Right lung (tissue), 5 donors: ENCODE data around the gene TTC13. TPM values are rescaled to one million over a fixed set of nuclear protein-coding genes. Genes with fewer than 3 reads are reported as not detected.
"Not testable (repeated sequence)": the region's sequence is repeated elsewhere in the genome, so short reads cannot be mapped to it uniquely, and the experiment has no call there.

Experiments
- DNase-seq, 2 donors: peaks; one replicate each; pipeline ENCODE4 v3.0.0-alpha.2; 2013
- polyA plus RNA-seq, 5 donors: library from polyadenylated mRNA; unstranded; fragments of 120-200 nt; gene quantifications; one replicate each; pipeline versions ENCODE4 v1.2.1 to v1.2.3, GENCODE V29; 2013; ENCODE audit warnings: inconsistent platforms in 1 of 5, low replicate concordance in 1 of 5; ENCODE audit not compliant: insufficient read length in 5 of 5, insufficient read depth in 1 of 5

TTC13 gene
- polyA plus RNA-seq, 5 donors: 19.4 to 29.9 (median 28.4) TPM

DNA sequence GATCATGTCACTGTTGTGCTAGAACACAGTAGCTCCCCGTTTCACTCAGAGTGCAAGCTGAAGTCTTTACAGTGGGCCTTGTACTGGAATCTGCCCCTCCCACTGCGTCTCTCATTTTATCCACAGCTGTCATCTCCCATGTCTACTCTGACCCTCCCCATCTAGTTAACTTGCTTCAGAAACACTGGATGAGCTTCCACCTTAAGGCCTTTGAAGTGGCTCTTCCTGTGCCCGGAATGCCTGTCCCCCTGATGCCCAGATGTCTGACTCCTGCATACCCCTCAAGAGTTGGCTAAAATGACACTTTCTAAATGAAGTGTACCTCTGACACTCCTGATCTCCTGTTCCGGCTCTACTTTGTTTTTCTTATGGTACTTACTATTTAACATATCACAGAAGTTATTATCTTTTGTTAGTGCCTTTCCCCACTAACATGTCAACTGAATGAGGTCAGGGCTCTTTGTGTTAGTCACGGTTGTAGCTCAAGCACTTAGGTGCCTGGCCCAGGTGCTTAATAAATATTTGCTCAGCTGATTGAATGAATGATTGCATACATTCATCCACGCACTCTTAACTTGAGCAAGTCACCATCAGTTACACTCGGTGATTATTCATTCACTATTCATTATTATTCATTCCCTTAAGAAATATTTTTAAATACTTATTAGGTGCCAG lies 13.6 kb upstream of the TTC13 start:
- DNase-seq: no peak

DNA sequence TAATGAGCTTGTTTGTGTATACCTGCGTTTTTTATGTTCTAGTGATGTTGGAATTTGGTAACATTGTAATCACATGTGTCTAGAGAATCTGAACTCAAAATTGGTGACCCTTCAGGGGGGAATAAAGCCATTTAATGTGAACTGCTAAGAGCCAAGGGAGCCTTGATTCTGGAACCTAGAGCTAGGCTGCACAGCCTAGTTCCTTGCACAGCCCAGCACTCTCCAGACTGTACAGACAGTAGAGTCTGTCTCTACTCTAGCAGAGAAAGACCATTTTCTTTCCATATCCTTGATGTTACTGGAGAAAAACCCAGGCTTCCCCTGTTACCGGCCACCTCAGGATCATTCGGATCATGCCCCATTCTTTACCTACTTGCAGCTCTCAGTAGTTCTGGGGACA lies 8.8 kb upstream of the TTC13 start:
- no peak for DNase-seq

DNA sequence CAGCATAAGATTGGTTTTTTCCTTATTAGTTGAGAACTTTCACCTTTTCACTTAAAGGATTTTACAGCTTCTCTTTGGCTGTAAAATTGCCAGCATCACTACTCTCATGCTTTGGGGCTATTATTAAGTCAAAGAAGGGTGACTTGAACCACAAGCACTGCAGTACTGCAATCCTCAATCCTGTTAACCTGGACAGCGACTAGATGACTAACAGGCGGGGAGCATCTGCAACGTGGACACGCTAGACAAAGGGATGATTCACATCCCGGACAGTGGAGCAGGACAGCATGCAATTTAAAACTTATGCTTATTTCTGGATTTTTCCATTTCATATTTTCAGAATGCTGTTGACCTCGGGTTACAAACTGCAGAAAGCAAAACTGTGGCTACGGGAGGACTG lies 8.3 kb upstream of the TTC13 start:
- no peak for DNase-seq

DNA sequence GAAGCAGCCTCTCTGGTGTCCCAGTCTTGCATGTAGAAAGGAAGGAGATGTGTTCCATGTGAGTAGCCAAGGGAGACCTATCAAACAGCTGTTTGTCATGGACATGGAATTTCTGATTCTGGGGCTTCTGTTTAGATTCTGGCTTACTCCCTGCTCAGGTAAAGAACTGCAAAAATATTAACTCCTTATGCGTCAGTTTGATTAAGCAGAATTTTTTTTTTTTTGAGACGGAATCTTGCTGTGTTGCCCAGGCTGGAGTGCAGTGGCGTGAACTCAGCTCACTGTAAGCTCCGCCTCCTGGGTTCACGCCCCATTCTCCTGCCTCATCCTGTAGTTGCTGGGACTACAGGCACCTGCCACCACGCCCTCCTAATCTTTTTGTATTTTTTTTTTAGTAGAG lies 7.0 kb upstream of the TTC13 start:
- DNase-seq: no peak

DNA sequence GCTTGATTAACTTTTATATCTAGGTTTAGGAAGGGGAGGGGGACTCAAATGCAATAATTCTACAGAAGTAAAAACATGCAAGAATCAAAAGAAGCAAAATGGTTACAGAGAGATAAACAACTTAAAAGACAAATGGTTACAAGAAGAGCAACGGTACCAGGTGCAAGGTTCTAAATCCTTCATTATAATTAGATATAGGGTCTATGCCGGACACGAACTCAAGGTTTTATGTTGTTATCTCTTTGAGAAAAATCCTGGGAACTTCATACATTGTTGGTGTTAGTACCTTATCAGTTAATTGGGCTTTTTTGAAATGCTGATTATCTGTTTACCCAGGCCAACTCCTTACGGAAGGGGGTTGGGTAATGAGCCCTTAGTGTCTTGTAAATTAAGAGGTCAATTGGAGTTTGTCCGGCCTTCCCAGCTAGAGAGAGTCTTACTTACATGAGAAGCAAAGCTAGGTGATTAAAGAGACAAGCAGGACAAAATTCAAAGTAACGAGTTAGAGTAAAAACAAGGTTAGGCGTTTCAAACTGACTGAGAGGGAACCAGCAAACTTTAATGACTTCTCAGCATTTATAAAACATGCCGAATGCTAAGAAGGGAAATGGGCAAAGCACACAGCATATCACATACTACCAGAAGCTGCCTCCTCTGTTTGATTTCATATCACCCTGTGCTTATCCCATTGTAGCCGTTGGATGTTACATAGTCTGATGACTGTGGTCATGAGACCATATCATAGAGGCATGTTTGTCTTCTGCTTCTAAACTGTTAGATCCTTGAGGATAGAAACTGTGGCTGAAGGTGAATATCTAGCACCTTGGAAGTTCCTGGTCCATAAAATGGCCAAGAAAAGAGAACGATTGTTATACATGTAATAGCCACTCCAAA lies 6.2 kb upstream of the TTC13 start:
- DNase-seq: not testable (repeated sequence)

DNA sequence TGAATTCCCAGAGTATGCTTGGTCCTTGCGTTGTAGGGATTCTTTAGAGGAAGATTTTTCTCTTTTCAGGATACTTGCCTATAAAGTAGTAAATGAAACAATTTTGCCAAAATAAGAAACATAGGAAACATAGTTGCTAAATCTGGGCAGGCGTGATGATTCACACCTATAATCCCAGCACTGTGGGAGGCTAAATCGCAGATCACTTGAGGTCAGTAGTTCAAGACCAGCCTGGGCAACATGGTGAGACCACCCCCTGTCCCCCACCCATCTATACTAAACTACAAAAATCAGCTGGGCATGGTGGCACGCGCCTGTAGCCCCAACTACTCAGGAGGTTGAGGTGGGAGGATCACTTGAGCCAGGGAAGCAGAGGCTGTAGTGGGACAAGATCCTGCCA lies 5.2 kb upstream of the TTC13 start:
- no peak for DNase-seq

DNA sequence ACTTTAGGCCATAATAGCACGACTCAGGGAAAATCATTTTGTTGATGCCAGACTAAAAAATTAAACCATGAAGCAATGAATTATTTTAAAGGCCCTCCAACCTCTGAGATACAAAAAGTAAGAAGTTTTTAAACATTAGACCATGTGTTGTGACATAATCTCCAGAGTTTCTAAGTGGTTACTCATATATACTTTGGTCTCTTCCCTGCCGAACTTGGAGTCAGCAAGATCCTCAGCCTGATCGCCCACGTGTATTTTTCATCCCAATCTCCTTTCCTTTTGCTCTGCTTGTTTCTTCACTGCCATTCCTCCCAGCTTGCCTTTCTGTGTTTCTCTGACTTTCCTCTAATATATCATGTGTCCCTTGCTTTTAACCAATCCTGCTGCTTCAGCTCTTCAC lies 4.0 kb upstream of the TTC13 start:
- no peak for DNase-seq

DNA sequence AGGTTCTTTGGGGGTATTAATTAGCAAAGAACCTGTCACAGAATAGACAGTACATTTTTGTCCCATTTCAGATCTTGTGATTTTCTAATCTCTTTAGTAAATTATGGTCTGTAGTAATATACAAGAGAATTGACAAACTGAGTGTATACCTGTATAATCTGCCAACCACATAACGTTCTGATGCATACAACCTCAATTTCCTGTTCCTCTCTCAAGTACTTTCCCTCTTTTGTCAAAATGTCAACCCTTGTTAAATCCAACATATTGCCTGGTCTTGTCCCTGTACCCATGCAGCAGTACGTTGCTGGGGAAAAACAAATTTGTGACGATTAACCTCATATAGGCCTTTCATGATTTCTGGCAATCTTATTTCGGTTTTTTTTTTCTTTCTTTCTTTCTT lies 1.3 kb upstream of the TTC13 start:
- no peak for DNase-seq

DNA sequence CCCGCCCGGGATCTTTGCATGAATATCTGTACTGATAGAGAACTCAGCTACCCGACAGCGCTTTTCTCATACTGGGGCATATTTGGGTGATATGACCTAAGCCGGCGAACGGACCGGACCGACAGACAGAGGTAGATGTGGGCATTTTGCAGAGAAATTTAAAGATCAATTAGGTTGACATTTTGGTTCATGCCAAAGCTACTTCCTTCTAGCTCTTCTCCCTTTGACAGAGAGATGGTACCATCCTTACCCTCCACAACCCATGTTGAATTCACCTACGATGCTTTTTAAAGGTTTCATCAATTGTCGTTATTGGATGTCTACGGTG lies 692 bp upstream of the TTC13 start:
- no peak for DNase-seq

DNA sequence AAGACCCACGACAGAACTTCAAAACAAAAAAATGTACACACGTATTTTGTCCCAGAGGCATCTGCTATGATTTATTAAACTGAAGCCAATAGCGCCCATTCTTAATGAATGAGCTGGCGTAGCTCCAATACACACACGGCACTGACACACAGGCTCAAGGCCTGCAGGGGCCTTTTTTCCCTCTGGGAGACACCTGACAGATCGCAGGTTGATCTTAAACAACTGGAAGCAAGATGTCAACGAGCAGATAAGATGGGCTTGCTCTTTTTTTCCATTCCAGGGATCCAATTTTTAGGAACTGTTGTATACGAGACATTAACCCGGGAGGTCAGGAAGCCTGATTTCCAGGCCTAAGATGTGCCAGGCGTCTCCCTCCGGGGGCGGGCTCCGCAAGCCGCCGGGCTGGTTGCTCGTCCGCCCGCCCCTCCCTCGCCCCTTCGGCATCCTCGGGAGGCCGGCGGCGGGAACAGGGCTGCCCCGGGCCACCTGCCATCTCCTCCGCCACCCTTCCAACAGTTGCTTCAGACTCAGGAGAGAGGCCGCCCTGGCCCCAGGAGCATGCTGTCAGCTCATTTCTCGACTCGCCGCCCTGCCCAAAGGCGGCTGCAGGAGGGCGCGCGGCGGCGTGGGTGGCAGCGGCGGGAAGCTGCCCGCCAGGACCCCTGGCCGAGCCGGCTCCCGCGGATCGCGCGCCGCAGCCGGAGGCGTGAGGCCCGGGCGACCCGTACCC lies 735 bp downstream of the TTC13 start:
- DNase-seq: peak in 1 of 2 donors; percentile 20

DNA sequence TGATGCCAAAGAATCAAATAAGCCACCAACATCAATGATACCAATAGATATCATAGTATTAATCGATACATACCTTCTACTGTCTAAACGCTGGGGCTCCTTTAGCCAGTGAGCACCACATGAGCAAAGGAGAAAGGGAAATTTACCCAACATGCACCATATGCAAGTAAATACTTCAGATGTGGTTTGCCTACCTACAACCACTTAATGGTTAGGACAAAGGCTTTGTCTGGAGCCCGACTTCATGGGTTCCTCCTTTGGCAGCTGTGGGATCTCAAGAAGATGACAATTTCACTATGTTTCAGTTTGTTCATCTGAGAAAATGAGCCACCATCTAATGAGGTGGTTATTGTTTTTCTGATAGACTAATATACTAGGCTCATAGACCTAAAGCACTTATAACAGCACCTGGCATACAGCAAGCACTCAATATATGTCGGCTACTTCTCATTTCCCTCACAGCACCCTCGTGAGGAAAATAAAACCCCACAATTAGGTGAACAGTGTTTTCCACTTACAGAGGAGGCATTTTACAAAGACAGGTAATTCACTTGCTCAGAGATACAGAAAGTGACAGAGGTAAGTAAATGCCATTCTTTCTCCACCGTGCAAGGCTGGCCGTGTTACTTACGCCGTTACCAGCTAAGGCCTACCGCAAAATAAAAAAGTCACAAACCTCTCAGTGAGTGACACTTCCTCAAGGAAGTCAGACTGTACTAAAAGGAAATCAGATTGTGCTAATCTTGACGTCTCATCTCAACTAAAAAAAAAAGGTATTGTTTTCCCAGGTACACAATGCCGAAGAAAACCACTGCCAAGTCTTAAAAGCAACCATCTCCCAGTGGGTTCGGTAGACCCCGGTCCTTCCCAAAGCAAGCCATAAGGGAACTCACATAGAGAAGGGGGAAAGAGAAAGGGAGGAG lies 1.6 kb downstream of the TTC13 start:
- DNase-seq: no peak

DNA sequence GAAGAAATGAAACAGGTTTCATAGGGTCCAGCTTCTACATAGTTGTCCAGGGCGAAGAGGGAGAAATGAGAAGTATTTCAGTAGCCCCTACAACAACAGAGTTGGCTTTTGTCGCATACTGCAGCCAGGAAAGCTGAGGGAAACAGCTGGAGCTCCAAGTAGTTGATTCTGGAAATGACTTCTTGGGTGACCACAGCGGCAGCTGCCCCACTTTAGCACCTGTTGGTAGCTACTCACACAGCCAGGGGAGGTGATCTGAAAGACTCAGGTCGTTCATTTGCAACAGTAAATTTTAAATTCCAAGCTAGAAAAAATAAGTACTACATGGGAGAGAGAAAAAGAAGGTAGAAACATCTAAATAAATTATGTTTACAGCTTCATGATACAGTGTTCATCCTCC lies 2.3 kb downstream of the TTC13 start:
- DNase-seq: no peak

DNA sequence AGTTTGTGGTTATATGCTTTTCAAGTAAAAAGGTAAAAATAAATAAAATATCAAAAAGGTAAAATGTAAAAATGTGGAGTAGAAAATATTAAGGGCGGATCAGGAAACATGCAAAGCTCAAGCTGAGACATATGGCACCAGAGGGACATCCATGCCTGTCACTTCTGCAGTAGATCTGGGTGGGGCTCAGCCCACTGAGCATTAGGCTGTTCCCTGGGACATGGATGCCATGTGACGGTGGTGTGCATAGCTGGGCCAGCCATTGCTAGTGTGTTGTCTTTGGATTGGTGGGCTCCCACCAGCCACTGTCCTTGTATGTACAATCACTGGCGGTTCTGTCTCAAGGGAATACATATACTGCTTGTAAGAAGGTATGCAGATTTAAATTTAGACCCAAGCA lies 3.0 kb downstream of the TTC13 start:
- no peak for DNase-seq

DNA sequence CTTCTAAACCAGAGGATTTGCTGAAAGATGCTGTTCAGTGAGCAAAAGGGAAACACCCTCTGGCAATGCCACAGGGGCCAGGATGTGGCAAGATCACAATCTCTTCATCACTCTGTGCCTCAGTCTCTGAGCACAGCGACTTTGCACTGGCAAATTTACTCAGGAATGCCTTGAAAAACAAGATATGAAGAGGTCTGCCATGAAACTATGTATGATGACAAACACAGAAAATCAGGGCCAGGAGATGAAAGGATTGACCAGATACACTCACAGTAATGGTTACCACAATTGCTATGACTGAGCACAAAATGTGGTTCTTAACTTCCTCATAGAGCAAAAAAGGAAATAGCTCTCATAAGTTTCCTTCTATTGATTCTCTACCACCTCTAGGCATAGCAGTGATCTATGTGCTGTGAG lies 5.8 kb downstream of the TTC13 start:
- DNase-seq: no peak

DNA sequence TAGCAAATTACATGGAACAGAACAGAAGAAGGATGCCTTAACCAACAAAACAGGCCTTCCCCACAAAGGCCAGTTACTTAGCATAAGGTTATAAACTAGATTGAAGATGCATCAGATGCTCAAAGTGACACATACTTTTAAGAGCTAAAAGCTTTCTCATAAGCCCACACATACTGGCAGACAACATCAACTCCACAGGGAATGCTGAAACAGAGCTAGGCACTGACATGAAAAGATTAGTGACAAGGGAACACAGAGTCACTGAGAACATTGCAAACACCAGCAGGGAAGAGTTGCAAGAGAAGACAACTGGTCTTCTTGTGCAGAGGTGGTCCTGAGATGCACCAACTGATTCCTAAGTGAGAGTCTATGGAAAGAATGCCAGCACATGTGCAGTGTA lies 6.9 kb downstream of the TTC13 start:
- DNase-seq: no peak

DNA sequence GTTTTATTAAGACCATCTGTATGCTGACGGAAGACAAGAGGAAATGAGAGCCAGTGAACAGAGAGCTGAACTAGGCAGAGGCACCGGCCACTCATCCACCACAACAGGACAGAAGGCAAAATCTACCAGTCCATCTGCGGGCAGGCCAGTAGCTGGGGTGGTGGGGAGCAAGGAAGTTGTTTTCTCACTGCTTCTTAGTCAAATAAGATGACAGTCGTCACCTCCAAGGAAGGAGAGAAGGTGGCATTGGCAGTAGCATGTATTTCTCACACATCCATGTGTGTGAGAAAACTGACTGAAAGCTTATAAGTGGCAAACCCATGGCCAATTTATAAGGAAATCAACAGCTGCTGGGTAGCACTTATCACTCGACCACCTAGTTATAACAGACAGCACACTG lies 8.2 kb downstream of the TTC13 start:
- no peak for DNase-seq

DNA sequence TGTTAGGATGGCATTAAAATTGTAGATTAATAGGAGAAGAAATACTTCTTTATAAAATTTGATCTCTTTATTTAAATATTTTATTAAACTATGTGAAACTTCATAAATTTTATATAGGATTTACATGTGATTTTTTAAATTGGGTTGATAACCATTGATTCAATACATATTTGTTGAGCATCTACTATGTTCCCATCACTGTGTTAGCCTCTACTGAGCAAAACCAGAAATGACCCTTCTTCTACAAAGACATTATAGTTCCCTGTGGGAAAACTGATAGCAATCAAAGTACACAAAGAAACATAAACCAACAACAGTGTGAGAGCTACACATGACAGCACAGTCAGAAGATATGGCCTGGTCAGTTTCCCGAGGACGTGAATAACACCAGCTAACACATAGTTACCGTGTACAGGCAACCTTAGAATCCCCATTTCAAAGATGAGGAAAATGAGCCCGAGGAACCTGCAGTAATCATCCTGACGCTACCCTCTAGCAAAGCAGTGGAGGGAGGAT lies 12.2 kb downstream of the TTC13 start:
- no peak for DNase-seq

DNA sequence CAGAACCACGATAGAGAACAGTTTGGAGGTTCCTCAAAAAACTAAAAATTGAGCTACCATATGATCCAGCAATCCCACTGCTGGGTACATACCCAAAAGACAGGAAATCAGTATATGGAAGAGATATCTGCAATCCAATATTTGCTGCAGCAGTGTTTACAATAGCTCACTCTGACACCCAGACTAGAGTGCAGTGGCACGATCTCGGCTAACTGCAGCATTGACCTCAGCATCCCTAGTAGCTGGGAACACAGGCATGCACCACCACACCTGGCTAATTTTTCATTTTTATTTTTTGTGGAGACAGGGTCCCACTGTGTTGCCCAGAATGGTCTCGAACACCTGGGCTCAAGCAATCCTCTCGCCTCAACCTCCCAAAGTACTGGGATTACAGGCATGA lies 13.1 kb downstream of the TTC13 start:
- no peak for DNase-seq

DNA sequence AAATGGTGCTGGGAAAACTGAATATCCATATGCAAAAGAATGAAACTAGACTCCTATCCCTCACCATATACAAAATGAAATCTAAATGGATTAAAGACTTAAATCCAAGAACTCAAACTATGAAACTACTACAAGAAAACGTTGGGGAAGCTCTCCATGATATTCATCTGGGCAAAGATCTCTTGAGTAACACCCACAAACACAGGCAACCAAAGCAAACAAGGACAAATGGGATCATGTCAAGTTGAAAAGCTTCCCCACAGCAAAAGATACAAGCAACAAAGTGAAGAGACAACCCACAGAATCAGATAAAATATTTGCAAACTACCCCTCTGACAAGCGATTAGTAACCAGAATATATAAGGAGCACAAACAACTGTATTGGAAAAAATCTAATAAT lies 13.8 kb downstream of the TTC13 start:
- no peak for DNase-seq

DNA sequence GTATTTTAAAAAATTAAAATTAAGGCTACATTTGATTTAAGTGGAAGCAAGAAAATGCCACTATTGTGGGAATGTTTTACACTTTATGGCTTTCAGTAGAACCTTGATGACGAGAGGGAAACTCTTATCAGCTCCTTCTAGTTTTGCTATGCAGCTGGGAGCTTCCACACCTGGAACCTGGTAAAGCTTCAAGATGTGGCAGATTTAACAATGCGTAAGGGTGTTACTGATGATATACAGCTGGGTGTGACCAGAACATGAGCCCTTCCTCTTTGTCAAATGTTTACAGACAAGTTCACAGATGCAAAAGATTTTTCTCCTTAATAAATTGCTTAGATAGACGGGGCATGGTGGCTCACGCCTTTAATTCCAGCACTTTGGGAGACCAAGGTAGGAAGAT lies 20.3 kb downstream of the TTC13 start:
- DNase-seq: no peak

DNA sequence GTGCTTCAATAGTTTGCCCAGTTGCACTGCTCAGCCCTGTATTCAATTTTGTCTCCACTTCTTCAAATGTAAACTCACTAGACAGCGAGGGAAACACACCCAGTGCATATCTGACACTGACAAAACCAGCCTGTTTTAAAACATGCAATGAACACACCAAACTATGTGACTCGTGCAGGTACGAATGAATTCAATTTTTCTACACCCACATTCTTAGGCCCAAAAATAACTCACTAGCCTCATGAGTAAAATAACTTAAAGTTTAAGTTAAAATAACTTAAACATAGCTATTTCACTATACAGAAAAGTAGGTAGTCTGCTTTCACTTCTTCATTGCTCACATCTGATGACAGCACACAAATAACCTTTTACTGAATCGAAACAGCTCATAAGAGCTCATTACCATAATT lies 21.1 kb downstream of the TTC13 start:
- DNase-seq: no peak

DNA sequence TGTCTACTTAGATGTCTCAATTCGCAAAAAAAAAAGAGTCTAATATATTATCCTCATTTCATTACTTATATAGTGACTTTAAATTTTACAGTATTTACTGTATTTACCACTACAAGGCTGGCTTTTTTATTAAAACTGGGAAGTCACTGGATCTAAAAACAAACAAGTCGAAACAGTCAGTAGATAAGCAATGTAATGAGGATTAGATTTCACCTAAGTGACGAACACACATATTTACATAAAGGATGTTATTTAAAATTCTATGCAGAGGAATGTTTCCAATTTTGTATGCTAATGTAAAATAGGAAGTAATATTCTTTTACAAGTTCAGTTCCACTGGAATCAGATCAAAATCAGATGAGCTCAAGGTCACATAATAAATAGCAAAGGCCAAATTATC lies 28.3 kb downstream of the TTC13 start:
- DNase-seq: no peak
